HG02938 (cell line): Measurements from ENCODE around the gene CYP1A2.
"Not testable (repeated sequence)": the region's sequence is repeated elsewhere in the genome, so short reads cannot be mapped to it uniquely, and the experiment has no call there.

Experiments used
- ATAC-seq: cut with Tn5 transposase; IDR thresholded peaks from one replicate; pipeline ENCODE4 v1.9.1; 2021; ENCODE audit warnings: mild to moderate bottlenecking, moderate library complexity; ENCODE audit not compliant: unreplicated experiment

The CYP1A2 gene

GRCh38 chr15:74748322-74748946 lies at the start of gene CYP1A2:
TSS of gene CYP1A2 (plus strand) at chr15:74748845. CDS start at chr15:74749739, 894 bp downstream.
- ATAC-seq: no peak

DNA sequence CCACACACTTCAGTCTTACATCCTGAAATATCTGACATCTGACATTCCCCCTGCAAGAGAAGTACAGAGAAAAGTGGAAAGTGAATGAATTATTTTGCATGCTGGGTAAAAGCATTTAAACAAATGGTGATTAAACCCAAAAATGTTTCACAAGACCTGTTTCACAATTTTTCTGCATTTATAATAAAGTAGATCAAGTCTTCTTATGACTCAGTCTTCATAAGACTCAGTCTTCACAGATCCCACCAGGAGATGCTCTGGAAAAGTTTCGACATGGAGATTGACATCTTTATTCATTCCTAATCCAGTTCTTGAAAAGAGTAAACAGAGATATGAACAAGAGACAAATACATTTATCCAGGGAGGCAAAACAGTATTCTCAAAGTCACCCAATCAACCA lies 39.6 kb upstream of the CYP1A2 start:
- ATAC-seq: no peak

DNA sequence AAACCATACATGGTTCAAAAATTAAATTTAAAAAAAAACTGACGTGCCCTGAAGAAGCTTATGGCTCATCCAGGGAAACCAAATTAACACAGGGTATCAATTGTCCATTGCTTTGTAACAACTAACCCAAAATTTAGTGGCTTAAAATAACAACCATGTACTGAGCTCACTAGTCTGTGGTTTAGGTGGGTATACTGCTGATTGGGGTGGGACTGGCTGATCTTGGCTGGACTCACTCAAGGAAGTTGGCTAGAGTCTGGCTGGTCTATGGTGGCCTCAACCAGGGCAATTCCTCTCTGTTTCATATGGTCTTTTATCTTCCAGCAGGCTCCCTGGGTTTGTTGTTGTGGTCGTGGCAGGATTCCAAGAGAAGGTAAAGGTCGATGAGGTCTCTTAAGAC lies 38.8 kb upstream of the CYP1A2 start:
- ATAC-seq: no peak

DNA sequence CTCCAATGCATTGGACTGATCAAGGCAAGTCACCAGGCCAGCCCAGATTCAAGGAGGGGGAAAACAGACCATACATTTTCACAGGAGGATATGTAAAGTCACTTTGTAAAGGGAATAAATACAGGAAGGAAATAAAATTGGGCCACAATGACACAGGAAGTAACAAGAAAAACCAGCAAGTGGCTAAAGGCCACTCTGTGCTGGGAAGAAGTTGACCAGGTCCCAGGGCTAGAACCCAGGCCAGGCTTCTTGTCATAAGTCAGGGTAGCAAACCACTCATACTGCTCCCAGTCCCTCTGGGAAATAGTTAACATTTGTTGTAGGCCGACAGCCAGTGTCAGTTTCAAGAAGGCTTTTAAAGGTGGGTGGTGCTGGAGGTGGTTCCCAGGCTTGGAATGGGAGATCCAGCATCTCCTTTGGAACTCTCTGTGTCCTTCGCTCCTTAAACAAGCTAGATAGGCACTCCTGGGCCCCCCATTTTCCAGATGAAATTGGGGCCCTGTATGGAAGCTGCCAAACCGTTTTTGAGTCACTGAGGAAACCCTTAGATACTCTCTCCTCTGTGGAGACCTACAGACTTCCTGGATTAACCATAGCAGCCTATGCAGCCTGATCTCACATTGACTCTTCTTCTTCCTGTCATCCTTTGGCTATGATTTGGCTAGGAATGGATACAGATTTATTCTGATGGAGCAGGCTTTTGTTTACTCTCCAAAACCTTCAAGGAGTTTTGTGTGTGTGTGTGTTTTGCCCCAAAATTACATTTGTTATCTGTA lies 38.1 kb upstream of the CYP1A2 start:
- ATAC-seq: no peak

DNA sequence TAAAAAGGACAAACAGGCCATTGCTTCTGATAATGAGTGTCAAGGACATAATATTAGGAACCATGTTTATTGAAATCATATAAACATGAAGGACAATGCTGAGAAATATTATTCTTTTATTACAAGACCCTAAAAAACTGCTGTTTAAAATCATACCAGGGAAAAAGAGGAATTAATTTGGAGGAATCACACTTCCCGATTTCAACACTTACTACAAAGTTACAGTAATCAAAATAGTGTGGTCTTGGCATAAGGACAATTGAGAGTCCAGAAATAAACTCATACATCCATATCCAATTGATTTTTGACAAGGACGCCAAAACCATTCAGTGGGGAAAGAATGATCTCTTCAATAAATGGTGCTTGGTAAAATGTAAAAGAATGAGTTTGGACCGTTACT lies 36.3 kb upstream of the CYP1A2 start:
- ATAC-seq: no peak

GRCh38 chr15:74716651-74717050 lies 32.0 kb upstream of the CYP1A2 start:
- ATAC-seq: no peak

- no peak for ATAC-seq
Measured at GRCh38 chr15:74722591-74722990, 26.1 kb upstream of the CYP1A2 start.

- no peak for ATAC-seq
Measured at GRCh38 chr15:74723187-74723586, 25.5 kb upstream of the CYP1A2 start.

DNA sequence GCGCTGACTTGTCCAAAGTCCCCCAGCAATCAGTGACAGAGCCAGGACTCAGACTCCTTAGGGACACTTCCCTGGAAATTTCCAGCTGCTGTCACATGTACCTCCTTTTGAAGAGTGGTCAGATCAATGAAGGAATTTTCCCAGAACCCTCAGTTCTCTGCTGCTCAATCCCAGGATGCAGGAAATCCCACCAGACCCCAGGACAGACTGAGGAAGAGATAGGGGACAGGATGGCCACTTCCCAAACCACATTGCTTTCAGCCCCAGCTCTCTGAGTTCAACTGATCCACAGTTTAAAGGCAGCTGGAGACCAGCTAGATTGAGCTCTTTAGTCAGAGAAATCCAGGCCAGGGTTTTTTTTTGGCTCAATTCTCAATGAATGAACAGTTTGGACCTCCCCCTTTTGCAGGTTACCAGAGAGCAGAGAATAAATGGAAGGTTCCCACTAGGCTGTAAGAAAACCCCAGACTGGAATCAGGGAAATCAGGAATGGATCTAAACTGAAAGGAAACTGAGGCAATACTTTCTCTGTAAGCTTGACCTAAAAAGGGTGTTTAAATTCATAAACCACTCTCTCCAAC lies 24.8 kb upstream of the CYP1A2 start:
- ATAC-seq: no peak

DNA sequence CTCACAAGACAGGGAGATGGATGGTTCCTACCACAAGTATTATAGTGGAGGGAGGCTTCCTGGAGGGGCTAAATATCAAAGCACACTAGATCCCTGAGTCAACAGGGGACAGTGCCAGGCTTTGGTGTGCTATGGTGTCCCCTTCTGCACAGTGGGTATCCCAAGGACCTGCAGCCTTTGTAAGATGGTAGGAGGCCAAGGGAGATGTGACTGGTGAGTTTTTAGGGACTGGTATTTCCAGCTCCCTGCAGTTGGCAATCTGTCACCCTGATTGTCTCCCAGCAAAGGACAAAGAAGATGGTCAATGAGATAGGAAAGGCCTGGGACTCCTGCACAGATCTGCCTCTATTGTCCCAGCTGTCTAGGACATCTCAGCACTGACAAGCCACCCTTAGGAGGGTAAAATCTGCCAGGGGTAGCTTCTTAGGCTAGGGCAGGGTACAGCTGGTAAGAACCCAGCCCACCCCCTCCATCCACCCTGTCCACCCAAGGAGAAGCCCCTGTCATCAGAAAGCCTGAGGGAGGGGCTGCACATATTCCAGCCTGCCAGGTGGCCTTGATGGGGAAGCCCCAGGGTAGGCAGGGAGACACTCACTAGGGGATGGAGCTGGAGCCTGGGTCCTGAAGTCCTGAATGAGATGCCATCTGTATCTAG lies 23.9 kb upstream of the CYP1A2 start:
- no peak for ATAC-seq

DNA sequence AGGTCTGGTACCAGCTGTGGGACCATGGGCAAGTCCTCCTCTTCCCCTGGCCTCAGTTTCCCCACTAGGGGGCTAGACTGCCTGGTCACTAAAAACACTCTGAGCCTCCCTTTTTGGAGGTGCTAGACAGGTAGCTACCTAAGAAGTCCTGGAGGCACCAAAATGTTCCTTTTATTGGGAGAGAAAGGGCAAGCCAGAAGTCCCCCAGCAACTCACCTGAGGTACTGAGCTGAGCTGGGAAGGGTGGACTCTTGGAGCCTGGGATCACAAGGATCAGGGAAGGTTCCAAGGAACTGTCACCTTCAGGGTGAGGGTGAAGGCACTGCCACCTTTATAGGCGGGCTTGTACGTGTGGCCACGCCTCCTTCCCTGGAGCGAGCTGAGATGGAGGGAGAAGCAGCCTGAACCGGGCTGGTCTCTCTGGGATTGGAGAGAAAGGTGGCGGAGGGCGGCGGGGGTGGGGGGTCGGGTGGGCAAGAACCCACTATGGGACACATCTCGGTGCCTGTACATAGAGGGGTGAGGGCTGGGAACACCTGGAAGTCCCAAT lies 23.3 kb upstream of the CYP1A2 start, which contains the start of gene CYP1A1:
CYP1A1 (minus strand) TSS at position 304 of the 550 bp plus-strand sequence. CDS start 2,431 bp downstream, outside the sequence.
- ATAC-seq: no peak

- ATAC-seq: no peak
Measured at GRCh38 chr15:74725845-74726773, 22.5 kb upstream of the CYP1A2 start.

- ATAC-seq: no peak
Measured at GRCh38 chr15:74726774-74727164, 21.9 kb upstream of the CYP1A2 start.

DNA sequence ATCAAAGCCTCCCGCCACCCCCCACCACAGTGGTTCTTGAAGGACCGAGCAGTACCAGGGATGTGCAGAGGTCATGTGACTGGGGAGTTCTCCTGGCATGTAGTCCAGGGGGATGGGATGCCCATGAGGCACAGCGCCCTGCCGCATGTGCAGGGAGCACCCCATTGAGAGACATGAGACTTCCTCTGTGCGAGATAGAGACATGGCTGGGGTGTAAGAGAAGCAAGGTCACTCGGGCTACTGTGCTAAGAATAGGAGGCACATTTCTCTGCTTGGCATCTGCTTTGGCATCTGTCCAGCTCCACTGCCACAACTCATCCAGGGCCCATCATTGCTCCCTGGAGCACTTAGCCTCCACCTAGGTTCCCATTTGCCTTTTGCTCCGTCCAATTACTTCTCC lies 20.9 kb upstream of the CYP1A2 start:
- no peak for ATAC-seq

DNA sequence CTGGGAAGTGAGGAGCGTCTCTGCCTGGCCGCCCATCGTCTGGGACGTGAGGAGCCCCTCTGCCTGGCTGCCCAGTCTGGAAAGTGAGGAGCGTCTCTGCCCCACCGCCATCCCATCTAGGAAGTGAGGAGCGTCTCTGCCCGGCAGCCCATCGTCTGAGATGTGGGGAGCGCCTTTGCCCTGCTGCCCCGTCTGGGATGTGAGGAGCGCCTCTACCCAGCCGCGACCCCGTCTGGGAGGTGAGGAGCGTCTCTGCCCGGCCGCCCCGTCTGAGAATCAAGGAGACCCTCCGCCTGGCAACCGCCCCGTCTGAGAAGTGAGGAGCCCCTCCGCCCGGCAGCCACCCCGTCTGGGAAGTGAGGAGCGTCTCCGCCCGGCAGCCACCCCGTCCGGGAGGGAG lies 19.9 kb upstream of the CYP1A2 start:
- not testable (repeated sequence) for ATAC-seq

GRCh38 chr15:74729372-74729771 lies 19.3 kb upstream of the CYP1A2 start:
- ATAC-seq: not testable (repeated sequence)

DNA sequence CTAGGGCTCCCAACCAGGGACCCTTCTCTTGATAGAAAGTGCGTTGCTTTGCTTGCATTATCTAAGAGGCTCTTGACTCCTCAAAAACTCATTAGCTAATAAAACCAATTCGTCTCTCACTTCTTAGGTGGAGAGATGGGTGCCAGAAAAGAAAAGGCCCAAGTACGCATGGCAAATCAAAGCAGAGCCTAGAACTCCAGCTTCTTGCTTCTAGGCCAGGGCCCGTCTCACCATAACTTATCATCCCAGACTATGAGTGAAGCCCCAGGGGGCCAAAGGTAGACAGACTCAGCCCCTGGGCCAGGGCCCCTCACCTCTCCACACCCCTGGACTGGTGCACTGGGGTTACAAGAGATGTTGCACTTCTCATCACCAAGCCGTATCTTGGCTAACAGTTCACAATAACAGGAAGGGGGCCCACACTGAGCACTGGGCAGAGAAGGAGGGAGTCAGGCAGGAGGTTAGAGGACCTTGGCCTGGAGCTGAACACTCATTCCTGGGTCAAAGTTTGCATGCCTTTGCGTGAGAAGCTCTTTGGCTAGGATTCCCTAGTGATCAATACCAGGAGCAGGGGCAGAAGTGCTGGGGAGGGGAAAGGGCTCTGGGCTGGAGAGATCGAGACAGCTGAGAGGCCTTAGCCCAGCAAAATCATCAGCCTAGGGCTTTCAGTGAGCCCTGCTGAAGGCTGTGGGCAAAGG lies 17.9 kb upstream of the CYP1A2 start:
- ATAC-seq: no peak

DNA sequence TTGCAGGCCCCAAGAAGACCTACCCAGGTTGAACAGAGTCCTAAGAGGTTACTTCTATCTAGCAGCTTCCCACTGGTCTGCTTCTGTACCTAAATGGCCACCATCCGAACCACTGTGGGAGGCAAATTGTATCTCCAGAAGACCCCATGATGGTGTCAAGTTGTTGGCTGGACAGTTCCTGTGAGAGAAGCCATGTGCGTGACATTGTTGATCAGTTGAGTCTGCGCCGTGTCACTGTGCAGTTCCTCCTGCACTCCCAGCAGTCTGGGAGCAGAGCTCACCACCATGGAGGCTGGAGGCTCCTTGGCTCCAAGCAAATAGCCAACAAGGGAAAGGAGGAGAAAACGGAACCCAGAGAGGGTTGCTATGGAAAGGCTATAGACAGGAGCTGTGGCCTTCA lies 15.8 kb upstream of the CYP1A2 start:
- no peak for ATAC-seq

DNA sequence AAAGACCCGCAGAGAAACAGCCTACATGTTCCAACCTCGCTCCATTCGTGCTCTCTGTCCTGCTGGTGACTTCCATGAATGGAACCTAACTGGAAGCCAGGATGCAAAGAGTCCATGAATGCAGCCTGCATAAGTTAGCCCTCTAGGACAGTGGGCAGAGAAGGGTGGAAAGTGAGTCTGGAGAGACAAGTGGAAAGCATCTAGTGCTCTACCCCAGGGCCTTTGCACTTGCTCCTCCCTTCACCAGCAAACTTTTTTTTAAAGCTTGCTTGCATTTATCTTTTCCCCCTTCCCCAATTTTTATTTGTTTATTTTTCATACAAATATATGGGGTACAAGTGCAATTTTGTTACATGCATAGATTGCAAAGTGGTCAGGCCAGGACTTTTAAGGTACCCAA lies 15.4 kb upstream of the CYP1A2 start:
- ATAC-seq: no peak

GRCh38 chr15:74735305-74735704 lies 13.3 kb upstream of the CYP1A2 start:
- no peak for ATAC-seq
